Mesothelial cell of epicardium (in vitro differentiated cells): ENCODE results near the gene CTAGE9. TPM values are rescaled to one million over a fixed set of nuclear protein-coding genes. Genes with fewer than 3 reads are reported as not detected.

Source experiments
- DNase-seq, 2 experiments: peaks; one replicate each; pipeline ENCODE4 v3.0.0; 2021; ENCODE audit warnings: low spot score in 2 of 2; ENCODE audit not compliant: unreplicated experiment in 2 of 2
- H3K27ac Mint-ChIP-seq: 2 replicates; pipeline ENCODE4 v1.8.0; 2021; ENCODE audit warnings: mixed read lengths
- H3K27me3 Mint-ChIP-seq: 2 replicates; pipeline ENCODE4 v1.8.0; 2021; ENCODE audit warnings: low read depth, mixed read lengths
- H3K36me3 Mint-ChIP-seq: 2 replicates; pipeline ENCODE4 v1.8.0; 2021; ENCODE audit warnings: mixed read lengths
- H3K4me1 Mint-ChIP-seq: 2 replicates; pipeline ENCODE4 v1.8.0; 2021; ENCODE audit warnings: mixed read lengths
- H3K4me3 Mint-ChIP-seq: 2 replicates; pipeline ENCODE4 v1.8.0; 2021; ENCODE audit warnings: mild to moderate bottlenecking, moderate library complexity, mixed read lengths
- H3K9me3 Mint-ChIP-seq: 2 replicates; pipeline ENCODE4 v1.8.0; 2021; ENCODE audit warnings: mixed read lengths
- CTCF ChIP-seq: fragments of 200-600 bp; sonication (generic); IDR thresholded peaks from one replicate; pipeline ENCODE4 v1.5.0; 2021; ENCODE audit warnings: antibody characterized with exemption; ENCODE audit not compliant: unreplicated experiment
- total RNA-seq: library from RNA; stranded (reverse); gene quantifications from 3 replicates; pipeline ENCODE4 v1.2.1, GENCODE V29; 2021

Gene CTAGE9
- total RNA-seq, 1 donor from 2014 or later, result 0.16 TPM

DNA sequence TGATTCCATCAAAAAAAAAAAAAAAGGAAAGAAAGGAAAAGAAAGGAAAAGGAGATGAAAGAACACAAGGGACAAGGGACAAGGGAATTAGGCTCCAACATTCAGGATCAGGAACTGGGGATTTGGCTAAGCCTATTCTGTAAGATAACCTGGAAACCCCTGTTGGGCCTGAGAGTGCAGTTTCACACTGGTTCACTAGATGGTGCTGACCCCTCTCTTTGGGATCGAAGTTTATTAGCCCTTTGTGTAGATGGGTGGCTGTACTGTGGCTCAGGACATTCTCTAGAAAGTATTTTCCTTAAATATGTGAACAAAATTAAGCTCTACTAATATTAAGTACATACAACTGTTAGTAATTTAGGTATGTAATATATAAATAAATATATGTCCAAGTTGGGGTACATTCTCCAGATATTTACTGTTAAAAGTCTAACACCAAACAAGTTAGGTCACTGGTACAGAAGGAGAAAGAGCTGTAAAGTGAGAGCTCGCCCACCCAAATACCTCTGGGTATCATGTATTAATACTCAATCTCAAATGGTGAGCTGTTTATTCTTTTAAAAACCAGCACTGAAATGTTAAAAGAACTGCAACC lies 15.9 kb downstream of the CTAGE9 start:
- Mint-ChIP-seq H3K27ac (no peak overlapping the region), H3K4me3 (no peak overlapping the region), H3K9me3 (no peaks in the 10 kb centered on the region), H3K4me1 (peaks cover 4% of the 10 kb centered on the region), H3K36me3 (no peaks in the 10 kb centered on the region), H3K27me3 (no peaks in the 10 kb centered on the region)
- peak; percentile 46 for TF ChIP-seq CTCF
- peak in 1 of 2 experiments; percentile 44 for DNase-seq

DNA sequence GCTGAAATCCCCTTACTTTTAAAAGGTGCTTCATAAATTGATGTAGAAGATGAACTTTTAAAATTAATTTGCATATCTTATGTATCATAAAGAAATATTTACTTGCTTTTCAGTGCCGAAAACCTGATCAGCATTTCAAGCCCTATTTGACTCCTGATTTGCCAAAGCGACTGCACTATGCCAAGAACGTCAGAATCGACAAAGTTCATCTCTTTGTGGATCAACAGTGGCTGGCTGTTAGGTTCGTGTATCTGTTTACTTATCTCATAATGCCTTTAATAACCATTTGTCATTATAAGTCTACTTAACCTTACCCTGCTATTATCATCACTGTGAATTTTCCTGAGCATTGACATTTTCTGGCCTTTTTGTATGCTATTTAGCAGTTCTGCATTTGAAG lies 17.4 kb downstream of the CTAGE9 start:
- no peak for DNase-seq
- Mint-ChIP-seq H3K4me3 (no peak overlapping the region), H3K4me1 (peaks cover 4% of the 10 kb centered on the region), H3K9me3 (no peaks in the 10 kb centered on the region), H3K36me3 (no peaks in the 10 kb centered on the region), H3K27ac (no peak overlapping the region), H3K27me3 (no peaks in the 10 kb centered on the region)
- TF ChIP-seq CTCF, result no peak

- no peak for TF ChIP-seq CTCF
- H3K27me3 Mint-ChIP-seq, result no peaks in the 10 kb centered on the region
- no peaks in the 10 kb centered on the region for H3K36me3 Mint-ChIP-seq
- peaks cover 4% of the 10 kb centered on the region for H3K4me1 Mint-ChIP-seq
- no peaks in the 10 kb centered on the region for H3K9me3 Mint-ChIP-seq
- DNase-seq, result no peak
- no peak overlapping the region for H3K27ac Mint-ChIP-seq
- no peak overlapping the region for H3K4me3 Mint-ChIP-seq
These were observed 18.2 kb downstream of the CTAGE9 start for GRCh38 chr6:131692589-131692988.

- no peak for TF ChIP-seq CTCF
- DNase-seq, result no peak
- Mint-ChIP-seq H3K27me3 (no peaks in the 10 kb centered on the region), H3K9me3 (no peaks in the 10 kb centered on the region), H3K36me3 (no peaks in the 10 kb centered on the region), H3K4me3 (no peak overlapping the region), H3K4me1 (peaks cover 4% of the 10 kb centered on the region), H3K27ac (no peak overlapping the region)
These were observed 18.8 kb downstream of the CTAGE9 start for GRCh38 chr6:131692031-131692430.

DNA sequence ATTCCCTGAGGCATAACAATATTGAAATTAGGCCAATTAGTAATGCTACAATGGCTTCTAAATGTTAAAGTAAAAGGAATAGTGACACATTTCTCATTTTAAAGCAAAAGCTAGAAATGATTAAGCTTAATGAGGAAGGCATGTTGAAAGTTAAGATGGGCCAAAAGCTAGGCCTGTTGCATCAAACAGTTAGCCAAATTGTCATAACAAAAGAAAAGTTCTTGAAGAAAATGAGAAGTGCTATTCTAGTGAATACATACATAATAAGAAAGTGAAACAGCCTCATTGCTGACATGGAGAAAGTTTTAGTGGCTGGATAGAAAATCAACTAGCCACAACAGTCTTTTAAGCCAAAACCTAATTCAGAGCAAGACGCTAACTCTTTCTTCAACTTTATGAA lies 22.5 kb downstream of the CTAGE9 start:
- Mint-ChIP-seq H3K4me3 (no peak overlapping the region), H3K27me3 (no peaks in the 10 kb centered on the region), H3K36me3 (no peaks in the 10 kb centered on the region), H3K4me1 (no peaks in the 10 kb centered on the region), H3K9me3 (no peaks in the 10 kb centered on the region), H3K27ac (no peak overlapping the region)
- DNase-seq, result no peak
- TF ChIP-seq CTCF, result no peak

- H3K27ac Mint-ChIP-seq, result no peak overlapping the region
- H3K27me3 Mint-ChIP-seq, result no peaks in the 10 kb centered on the region
- H3K4me1 Mint-ChIP-seq, result no peaks in the 10 kb centered on the region
- no peak for DNase-seq
- H3K36me3 Mint-ChIP-seq, result no peaks in the 10 kb centered on the region
- TF ChIP-seq CTCF, result no peak
- H3K4me3 Mint-ChIP-seq, result no peak overlapping the region
- no peaks in the 10 kb centered on the region for H3K9me3 Mint-ChIP-seq
These were observed 23.8 kb downstream of the CTAGE9 start for GRCh38 chr6:131687022-131687421.
